GM19043 (cell line): ENCODE results near the gene SEMA6B.

Experiments
- ATAC-seq: cut with Tn5 transposase; IDR thresholded peaks from one replicate; pipeline ENCODE4 v1.9.1; 2021; ENCODE audit warnings: low read depth; ENCODE audit not compliant: unreplicated experiment

The SEMA6B gene

DNA sequence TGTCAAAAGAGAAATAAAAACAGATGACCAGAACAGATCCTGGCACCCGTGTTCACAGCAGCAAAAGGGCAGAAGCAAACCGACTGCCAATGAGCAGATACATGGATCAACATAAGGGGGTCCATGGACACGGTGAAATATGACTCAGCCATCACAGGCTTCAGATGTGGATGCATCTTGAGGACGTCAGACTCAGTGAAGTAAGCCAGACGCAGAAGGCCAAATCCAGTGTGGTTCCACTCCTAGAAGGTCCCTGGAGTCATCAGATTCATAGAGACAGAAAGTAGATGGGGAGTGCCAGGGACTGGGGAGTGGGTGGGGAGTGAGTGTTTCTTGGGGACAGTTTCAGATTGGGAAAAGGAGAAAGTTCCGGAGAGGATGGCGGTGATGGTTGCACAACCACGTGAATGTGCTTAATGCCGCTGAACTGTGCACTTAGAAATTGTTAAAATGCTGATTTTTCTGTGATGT lies 28.8 kb upstream of the SEMA6B start:
- ATAC-seq: no peak

DNA sequence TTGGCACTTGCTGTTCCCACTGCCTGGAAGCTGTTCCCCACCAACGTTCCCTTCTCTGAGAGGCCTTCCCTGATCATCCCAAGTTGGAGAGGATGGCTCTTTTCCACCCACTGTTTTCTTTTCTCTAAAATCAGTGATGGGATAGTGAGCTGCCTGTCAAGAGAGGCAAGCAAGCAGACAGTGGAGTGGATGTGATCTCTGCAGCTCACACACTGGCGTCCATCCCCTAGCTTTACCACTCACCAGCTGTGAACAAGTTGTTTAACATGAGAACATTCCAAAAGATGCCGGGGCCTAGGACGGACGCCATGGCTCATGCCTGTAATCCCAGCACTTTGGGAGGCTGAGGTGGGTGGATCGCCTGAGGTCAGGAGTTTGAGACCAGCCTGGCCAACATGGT lies 28.0 kb upstream of the SEMA6B start:
- no peak for ATAC-seq

DNA sequence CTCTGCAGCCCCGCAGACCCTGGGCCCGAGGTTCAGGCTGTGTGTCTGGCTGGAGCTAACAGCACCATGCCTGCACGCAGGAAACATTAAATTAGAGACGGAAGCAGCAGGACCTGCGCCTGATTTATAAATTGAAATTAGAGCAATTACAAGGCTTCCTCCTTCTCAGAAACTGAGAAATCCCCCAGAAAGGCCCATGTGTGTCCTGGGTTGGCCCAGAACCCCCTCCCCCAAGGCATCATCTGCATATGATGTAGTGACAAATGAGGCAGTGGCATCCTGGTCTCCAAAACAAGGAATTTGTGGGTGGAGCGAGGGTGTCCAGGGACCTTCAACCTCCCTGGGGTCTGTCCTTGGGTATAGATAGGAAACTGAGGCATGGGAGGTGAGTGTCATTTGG lies 27.2 kb upstream of the SEMA6B start:
- ATAC-seq: no peak

DNA sequence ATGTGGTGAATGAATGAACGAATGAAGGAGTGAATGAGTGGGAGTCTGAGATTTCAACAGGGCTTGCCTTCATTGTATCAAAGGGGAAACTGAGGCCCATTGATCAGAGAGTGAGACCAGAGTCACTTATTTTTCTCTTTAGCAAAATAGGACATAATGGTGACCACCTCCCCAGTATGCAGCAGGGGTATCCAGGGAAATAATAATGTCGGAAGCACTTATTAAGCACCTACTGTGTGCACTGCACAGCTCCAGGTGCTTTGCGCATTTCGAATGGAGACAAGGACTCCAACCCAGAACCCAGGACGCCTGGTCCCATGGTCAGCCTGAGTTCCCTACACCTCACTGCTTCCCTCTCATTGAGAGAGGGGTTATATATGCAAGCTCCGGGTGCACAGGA lies 26.8 kb upstream of the SEMA6B start:
- ATAC-seq: no peak

DNA sequence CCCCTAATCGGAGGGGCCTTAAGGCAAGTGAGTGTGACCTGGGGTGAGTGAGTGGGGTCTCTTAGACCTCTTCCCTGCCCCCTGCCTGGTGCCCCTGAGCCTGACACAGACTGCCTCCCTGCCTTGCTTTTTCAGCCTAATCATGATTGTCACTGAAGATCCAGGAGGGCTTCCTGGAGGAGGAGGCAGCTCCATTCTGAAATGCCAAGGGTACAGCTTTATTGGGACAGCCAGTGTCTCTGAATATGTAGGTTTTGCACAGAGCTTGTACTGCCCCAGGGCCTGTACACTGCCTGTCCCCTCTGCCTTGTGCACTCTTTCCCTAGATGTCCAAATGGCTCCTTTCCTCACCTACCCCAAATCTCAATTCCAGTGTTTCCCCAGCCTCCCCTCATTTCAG lies 26.1 kb upstream of the SEMA6B start:
- no peak for ATAC-seq

DNA sequence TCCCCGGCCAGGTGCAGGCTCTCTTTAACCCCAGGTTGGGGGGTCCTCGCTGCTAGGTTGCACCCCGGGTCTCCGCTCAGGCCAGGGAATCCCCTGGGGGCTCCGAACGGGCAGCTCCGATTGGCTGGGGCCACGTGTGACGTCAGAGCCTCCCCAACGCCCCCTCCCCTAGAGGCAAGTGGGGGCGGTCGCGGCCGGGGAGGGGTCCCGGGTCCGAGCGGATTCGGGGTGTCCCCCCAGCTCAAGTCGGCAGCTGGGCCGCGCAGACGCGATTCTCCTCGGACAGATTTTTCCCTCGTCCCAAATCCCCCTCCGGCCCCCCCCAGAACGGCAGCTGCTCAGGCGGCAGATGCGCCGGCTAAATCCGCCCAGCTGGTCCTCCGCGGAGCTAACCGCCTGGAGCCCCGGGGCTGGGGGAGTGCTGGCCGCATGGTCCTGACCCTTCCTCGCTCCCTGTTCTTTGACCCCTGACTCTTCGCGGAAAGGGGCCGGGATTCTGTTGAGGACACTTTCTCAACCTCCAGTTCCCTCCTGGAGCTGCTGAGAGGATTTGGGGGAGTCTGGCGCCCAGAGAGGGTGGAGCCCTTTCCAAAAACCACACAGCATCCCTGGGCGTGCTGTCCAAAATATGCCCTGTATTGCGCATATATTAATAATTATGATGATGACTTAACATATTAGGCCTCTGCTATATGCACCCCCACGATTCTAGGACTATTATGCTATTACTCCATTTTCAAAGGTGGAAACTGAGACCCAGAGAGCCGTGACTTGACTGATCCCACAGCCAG lies 25.4 kb upstream of the SEMA6B start:
- ATAC-seq: no peak

DNA sequence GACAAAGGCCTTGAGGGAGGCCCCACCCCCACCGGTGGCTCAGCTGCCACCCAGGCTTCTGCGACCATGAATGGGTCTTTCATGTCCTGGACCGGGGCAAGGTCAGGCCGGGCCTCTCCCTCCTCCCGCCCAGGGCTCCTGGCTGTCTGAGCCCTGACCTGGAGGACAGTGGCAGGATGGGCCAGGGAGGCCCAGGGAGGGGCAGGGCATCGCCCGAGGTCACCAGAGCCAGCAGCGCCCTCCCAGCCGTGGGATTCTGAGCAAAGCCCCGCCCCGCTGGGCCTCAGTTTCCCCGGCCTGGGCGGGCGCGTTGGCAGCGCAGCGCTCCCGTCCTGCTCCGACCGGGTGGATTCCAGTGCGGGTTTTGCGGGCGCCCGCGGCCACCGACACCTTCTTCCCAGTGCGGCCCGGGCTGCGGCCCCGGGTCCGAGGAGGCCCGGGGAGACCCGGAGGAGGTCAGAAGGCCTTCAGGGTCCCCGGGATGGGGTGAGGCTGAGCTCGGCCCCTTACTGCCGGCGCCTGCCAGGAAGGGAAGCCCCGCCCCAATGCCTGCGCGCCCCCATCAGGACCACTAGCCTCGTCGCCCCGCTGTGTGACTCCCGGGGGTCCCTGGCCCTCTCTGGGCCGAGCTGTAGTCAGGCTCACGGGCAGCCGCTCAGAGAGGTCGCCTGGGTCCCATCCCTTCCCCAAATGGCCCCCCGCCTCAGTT lies 24.6 kb upstream of the SEMA6B start:
- ATAC-seq: no peak

DNA sequence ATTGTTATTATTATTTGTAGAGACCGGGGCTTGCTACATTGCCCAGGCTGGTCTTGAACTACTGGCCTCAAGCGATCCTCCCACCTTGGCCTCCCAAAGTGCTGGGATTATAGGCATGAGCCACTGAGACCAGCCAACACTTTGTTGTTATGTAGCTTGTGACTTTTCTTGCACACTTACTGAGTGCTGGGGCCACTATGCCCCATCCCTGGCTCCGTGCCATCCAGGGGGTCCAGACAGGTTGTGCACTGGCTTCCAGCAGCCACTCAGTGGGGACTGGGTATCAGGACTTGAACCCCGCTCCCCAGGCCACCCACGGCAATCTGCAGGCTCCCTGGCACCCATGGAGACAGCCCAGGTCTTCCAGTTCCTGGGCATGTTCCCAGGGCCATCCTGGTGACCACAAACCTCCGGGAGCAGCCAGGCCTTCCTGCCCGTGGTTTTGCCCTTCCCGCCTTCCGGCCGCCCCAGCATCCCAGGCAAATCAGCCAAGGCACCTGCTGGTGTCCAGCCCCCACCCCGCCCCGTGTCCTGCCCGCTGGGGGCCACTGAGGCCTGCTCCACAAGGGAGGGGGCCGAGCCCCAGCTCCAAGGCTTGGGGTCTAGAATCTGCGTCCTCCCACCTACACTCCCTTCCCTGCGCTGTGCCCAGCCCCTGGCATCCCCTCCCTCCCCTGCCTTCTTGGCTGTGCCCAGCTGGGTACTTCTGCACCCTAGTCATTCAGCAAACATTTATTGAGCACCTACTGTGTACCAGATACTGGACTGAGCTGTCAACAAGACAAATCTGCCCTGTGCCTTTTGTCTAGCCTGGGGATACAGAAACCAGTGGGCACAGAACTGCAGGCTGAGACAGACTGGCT lies 23.7 kb upstream of the SEMA6B start:
- ATAC-seq: no peak

DNA sequence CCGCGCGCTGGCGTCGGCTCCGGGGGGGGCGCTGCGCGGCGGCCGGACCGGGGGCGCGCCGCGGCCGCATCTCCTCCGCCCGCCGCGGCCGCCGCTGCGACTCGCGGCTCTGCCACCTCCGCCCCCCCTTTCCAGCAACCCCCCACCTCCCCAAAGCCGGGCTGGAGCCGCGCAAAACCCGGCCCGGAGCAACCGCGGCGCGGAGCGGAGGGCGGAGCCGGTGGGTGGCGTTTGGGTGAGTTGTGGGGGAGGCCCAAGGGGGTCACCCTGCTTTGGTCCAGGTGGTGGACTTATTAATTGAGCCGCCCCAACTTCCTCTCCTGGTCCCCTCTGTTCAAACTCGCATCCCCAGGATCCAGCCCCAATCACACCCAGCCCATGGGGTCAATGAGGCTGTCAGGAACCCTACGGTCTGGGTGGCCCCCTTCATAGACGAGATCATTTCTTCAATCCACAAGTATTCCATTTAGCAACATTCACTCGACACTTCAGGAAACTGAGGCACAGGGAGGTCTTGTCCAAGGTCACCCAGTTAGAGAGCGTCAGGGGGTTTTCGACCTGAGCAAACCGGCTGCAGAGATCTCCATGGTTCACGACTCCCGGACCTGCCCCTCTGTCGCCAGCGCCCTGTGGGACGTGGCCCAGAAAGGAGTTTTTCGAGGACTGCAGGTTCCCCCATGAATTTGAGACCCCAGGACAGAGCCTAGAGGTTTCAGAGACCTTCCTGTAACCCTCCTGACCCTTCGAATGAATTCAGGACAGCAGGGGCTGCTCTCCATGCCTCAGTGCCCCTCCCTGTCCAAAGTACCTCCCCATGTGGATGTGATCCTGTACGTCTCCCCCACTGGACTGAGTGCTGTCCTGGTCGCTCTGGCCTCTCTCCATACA lies 22.4 kb upstream of the SEMA6B start:
- ATAC-seq: no peak

DNA sequence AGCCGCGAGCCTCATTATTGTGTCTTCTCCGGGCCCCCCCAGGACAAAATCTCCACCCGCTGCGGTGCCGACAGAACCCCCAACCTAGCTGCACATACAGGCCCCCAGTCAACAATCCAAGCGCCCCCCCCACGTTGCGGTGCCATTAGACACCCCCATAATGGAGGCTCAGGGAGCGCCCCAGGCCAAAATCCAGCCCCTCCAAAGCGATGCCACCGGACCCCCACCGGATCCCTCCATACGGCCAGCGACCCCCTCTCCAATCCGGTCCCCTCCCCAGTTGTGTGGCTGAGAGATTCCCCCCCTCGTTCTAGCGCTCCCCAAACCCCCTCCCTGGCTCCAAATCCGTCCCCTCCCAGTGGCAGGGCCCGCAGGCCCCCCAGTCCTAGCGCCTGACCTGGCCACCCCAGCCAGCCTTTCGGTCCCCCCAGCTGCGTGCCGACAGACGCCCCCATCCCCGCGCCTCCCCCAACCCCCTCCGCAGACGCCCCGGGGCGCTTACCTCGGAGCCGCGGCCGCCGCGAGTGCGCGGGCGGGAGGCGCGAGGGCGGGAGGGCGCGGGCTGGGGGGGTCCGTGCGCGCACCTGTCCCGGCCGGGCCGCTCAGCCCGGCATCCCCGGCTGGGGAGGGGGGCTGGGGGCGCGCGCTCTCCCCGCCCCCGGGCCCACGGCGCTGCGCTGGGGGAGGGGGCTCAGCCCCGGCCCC lies 21.6 kb upstream of the SEMA6B start:
- no peak for ATAC-seq

DNA sequence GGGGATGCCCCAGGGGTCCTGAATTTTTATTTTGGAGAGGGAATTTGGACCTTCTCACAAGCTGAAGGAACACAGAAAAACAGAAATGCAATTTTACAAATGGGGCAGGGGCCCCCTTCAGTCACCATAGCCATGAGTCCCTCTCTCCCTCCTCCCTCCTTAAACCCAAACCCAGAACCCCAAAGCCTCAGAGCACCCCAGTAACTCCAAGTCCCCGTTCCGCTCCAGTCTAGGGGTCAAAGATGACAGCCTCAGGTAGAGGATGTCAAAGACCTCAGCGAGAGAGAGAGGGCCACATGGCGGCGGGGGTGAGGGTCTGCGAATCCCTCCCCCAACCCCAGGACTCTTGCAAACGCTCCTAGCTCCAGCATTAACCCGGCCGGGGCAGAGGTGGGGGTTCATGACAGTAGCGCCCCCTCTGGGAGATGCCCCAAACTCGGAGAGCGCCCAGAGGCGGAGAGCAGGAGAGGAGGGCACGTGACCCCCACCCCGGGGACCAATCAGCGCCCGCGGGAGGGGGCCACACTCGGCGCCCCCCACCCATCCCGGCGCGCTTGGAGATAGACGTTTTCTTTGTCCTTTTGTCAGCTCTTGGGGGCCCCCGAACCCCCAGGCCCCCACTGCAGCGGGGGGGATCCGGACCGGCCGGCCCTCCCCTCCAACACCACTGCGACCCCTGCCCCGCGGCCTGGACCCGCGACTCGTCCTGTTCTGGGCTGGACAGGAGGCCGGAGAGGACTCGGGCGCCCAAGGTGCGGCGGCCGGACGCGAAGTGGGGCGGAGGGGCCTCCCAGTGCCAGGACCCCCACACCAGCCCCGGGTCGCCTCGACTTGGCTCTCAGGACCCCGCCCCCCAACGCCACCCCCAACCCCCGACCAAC lies 20.8 kb upstream of the SEMA6B start:
- ATAC-seq: no peak

DNA sequence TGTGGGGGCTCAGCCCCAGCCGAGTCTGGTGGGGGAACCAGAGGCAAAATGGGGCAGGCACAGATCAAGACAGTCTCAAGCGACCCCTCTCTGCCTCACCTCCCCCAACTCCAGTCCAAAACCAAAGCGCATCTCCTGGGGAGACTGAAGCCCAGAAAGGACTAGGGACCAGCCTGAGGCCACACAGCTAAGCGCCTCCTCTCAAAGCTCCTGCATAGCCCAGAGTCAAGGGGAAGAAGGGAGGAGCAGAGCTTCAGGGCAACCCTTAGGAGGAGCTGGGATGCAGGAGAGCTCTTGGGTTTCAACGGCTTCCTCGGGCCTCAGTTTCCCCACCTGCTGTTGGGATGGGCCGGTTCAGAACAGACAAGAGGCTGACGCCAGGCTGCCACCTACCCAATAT lies 19.9 kb upstream of the SEMA6B start:
- no peak for ATAC-seq

DNA sequence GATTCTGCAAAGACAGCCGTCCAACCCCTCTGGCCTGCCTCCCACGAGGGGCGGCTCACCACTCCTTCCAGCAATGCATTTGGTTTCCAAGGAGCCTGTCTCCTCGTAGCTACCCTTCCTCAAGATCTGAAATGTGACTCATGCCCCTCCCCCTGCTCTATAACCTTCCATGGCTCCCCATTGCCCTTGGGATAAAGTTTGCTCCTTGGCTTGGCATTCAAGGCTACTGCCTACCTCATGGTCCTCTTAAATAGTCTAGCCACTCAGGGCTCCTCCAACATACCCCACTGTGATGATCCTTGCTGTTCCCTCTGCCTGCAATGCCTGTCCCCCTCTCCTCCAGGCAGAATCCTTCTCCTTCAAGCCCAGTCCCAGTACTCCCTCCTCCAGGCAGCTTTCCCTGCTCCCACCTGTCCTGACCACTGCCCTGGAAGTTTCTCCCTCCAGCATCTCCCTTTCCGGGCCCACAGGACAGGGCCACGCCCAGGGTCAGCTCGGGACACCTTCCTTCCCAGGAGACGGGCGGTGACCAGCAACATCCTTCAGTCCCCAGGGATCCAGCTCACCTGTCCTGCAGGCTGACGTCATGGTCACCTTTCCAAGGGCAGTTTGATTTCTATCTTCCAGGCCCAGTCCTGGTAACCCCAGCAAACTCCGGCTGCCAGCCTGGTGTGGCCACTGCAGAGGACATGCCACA lies 19.2 kb upstream of the SEMA6B start:
- no peak for ATAC-seq

DNA sequence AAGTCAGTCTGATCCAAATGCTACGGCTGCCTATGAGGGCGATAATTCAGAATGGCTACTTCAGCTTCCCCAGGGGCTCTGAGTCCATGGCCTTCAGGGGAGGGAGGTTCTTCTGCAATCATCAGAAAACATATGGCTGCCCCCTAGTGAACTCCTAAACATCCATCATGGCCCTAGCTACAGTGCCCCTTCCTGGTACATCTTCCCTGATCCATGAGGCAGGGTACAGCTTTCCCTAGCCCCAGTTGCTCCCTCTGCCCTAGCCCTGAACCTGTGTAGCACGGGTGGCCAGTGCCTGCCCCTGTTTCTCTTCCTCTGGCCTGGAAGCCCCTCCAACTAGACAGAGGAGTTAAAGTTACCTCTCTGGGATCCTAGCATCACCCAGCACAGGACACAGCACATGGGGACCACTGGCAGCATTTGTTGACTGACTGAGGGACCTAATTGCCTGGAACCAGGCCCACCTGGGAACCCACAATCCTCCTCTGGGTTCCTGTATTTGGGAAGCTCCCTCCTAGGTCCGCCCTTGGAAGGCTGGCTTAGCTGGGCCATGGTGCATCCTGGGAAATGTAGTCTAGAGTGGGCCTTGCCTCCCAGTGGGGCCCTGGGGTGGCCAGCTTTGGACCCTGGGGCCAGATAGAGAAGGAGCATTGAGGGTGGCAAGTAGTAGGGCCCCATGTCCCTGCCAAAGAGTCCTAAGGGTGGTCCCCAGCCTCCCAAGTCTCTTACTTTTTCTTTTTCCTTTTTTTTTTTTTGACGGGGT lies 17.7 kb upstream of the SEMA6B start:
- no peak for ATAC-seq

DNA sequence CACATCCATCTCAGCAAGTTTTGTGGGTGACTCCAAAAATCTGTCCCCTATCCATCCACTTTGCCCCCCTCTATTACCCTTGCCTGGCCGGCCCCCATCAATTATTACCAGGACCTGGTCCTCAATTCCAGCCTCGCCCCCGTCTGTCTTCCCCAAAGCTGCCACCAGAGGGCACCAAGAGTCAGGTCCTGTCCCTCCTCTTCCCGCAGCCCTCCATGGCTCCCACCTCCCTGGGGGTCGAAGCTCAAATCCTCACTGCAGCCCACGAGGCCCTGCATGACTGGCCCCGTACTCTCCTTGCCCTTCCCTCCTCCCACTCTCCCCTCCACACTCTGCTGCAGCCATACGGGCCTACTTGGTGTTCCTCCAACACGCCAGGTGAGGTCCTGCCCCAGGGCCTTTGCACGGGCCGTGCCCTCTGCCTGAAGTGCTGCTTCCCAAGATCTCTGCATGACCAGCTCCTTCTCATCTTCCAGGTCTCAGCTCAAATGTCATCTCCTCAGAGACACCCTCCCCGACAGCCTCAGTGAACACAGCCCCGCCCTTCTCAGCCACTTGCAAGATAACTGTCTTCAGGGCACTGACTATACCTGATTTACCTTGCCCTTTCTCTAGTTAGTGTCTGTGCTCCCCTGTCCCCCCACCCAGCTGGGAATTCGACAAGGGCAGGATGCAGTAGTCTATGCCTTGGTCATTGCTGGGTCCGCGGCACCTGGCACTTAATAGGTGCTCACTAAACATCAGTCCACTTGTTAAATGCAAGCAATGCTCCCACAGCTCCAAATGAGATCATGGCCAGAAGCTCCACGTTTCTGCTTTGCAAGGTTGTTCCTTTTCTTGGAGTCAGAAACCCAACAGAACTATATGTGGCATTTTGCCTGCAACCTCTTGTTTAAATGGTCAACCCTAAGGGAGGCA lies 16.8 kb upstream of the SEMA6B start:
- ATAC-seq: no peak

DNA sequence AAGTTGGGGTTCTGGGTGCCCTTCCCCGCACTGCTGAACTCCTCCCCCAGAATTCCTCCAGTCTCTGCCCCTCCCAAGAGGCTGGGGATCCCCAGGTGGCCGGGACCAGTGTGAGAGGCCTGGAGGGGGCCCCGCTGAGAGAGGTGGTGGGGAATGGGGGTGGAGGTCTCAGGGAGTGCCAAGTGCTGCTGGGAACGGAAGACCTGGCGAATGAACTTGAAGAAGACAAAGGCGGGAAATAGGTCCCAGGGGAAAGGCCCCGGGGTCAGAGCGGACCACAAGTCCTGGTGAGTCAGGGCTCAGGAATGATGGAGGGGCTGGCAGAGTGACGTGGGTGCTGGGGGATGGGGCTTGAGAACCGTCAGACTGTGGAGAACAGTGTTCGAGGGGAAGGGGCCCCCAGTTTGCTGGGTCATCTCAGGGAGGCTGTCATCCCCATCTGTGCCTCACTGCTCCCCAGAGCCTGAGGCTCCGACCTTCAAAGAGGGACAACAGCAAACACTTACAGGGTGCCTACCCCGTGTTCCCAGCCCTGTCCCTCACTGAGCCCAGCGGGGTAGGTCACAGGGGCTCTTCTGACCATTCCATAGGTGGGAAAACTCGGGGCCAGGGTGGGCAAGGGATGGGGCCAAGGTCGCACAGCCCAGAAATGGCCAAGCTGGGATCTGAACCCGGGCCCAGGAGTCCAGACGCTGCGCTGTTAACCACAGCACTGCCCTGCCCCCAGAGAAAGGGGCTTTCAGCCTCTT lies 16.0 kb upstream of the SEMA6B start:
- no peak for ATAC-seq
